NCI-H2107 treated with DMSO at 0.1 percent for 48 hours (cell line): Measurements from ENCODE around the gene ICA1.

ENCODE experiments used
- DNase-seq: peaks from one replicate; lab custom pipeline; 2025; ENCODE audit not compliant: unreplicated experiment; lab: John Stamatoyannopoulos, UW

ICA1 gene

GRCh38 chr7:8165150-8165549, 96.8 kb downstream of the ICA1 start:
- no peak for DNase-seq

- DNase-seq: no peak
Measured at GRCh38 chr7:8162181-8162580, 99.8 kb downstream of the ICA1 start.

- DNase-seq: no peak
Measured at GRCh38 chr7:8161364-8161828, 100.6 kb downstream of the ICA1 start.

- no peak for DNase-seq
Measured at GRCh38 chr7:8160779-8161345, 101.1 kb downstream of the ICA1 start.

GRCh38 chr7:8160250-8160649, 101.7 kb downstream of the ICA1 start:
- DNase-seq: no peak

- DNase-seq: no peak
Measured at GRCh38 chr7:8159595-8159994, 102.4 kb downstream of the ICA1 start.

- no peak for DNase-seq
Measured at GRCh38 chr7:8157296-8157695, 104.7 kb downstream of the ICA1 start.

GRCh38 chr7:8155836-8156235, 106.1 kb downstream of the ICA1 start:
- no peak for DNase-seq

- peak; percentile 32 for DNase-seq
Measured at GRCh38 chr7:8154272-8154671, 107.7 kb downstream of the ICA1 start.

- no peak for DNase-seq
Measured at GRCh38 chr7:8152489-8153192, 109.3 kb downstream of the ICA1 start.

- no peak for DNase-seq
Measured at GRCh38 chr7:8151161-8151725, 110.7 kb downstream of the ICA1 start.

- DNase-seq: no peak
Measured at GRCh38 chr7:8149222-8149621, 112.7 kb downstream of the ICA1 start.

- DNase-seq: no peak
Measured at GRCh38 chr7:8147760-8148463, 114.1 kb downstream of the ICA1 start.

GRCh38 chr7:8146788-8147413, 115.1 kb downstream of the ICA1 start:
- peak; percentile 82 for DNase-seq

GRCh38 chr7:8146106-8146787, 115.7 kb downstream of the ICA1 start:
- no peak for DNase-seq

GRCh38 chr7:8144856-8145255, 117.1 kb downstream of the ICA1 start:
- DNase-seq: no peak

GRCh38 chr7:8143151-8143874, 118.7 kb downstream of the ICA1 start:
- no peak for DNase-seq

GRCh38 chr7:8142477-8142876, 119.5 kb downstream of the ICA1 start:
- no peak for DNase-seq

GRCh38 chr7:8141070-8141469, 120.9 kb downstream of the ICA1 start:
- no peak for DNase-seq

GRCh38 chr7:8136051-8136730, 125.8 kb downstream of the ICA1 start:
- no peak for DNase-seq
